AG08395 (cell line): ENCODE results near the gene DPEP3.

ENCODE experiments used
- DNase-seq: peaks from one replicate; pipeline ENCODE4 v3.0.0; 2012; ENCODE audit warnings: mixed read lengths, low spot score

DPEP3 gene

DNA sequence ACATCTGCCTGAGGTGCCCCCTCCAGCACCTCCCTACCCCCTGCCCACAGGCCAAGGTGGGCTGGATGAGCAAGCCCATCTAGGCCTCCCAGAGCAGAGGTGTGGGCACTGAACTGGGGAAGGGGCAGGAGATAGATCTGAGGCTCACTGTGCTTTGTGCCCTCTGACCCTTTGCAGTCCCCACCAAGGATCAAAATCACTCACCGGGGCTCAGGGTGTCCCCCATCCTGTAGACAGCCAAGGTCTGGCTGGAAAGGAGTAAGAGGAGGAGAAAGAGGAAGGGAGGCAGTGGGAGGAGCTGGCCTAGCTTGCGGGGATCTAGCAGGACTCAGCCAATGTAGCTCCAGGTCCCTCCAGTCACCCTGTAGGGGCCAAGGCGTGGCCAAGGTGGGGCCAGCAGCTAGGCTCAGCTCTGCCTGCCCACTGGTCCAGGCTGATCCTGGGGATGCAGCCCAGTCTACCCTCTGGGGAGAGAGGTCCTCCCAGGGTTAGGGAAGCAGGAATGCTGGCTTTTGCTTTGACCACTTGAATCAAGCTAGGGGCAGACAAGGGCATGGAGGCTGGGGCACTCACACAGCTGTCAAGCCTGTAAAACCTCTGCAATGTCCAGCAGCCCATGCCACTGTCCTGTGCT lies 13.6 kb downstream of the DPEP3 start:
- peak; percentile 80 for DNase-seq

DNA sequence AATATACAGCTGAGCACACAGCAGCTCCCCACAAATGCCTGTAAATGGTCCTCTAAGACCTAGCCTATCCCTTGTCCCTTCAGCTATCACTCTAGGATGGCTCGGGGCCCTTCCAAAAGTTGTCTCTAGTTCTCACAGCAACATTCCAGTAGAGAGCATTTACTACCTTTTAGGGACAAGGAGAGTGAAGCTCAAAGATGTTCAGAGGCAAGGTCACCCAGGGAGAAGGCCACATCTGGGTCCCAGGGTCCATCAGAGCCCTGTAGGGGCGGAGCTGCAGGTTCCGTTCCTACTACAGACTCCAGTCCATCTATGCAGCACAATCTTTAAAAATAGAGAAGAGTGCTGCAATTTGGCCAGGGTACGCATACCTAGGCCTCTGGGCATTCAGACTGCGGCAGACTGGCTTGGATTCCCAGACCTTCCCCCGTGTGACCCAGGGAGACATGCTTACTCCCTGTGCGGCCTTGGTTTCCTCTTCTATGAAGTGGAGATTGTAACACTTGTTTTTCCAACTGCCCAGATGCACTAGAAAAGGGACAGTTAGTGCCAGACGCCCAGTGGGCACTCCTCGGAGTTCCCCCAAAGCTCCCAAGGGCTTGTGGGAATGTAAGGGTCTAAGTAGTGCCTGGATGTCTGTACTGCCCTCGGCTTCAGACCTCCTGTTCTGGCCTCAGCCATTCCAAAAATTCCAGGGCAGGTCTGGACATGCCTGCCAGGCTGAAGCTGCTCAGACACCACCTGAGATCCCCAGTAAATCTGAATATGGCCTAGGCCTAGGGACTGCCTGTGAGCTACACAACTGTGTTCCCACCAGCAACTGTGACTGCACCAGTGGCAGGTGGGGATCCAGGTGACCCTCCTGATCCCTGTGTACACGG lies 14.4 kb downstream of the DPEP3 start:
- DNase-seq = no peak

DNA sequence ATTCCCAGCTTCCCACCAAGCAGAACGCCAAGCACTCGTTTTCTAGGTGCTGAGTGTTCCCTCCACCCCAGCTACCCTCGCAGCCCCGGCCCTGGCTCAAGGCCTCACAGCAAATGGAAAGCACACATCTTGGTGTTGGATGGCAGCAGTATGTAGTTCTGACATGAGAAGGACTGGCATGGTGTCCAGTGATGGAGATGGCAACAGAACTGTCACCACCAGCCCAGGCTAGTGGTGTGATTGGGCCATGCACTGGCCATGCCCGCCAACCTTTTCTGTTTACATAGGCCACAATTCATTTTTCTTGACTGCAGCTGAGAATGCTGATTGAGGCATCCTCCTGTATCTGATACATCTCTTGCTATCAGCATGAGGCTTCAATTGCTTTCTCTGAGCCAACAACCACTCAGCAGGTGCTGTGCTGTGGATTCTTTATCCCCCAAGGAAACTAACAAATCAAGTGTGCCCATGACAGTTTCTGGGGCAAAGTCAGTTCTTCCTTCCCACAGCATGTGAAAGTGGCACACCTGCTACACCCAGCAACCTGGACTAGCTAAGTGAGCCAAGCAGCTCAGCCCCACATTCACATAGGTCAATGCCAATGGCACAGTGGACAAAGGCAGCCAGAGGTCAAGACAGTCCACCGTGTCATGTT lies 15.7 kb downstream of the DPEP3 start:
- DNase-seq = no peak

DNA sequence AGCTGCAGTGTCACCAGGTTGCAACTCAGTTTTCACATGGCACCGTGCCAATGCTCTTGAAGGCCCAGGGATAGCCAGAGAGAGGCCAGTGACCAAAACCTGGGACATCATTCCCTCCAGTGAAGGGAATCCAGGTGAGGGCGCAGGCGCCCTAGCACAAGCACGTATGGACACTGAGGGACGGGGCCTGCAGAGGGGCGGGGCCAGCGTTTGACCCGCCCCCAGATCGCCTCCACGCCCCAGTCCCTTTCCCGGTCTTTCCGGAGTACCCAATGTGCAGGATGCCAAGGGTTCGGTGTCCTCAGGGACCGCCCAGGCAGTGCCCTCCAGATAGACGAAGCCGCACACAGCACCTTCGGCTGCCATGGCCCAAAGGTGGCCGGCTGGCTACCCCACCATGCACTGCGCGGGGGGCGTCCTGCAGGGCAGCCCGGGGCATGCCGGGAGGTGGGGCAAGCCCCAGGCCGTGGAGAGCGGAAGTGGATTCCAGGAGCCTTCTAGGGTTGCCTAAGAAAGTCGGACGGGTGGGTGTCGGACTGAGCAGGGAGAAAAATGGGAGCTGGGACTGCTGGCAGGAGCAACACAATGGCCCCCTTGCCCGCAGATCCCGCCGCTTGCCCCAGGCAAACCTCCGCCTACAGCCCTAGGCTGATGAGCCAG lies 16.5 kb downstream of the DPEP3 start:
- DNase-seq = no peak

DNA sequence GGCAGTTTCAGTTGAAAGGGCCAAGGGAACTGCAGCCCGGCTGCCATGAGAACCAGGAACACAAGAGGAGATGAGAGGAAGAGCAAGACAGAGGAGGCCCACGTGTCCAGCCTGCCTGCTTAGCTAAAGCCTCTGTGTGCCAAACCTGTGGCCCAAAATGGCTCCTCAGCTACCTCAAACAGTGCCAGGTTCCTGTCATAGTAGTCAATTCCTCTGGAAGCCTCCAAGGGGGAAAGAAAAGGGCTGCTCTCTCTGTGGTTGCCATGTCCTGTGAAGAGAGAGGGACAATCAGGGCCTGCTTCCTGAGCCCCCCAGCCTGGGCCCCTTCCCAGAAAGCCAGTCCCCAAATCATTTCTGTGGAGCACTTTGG lies 17.0 kb downstream of the DPEP3 start:
- DNase-seq = no peak

DNA sequence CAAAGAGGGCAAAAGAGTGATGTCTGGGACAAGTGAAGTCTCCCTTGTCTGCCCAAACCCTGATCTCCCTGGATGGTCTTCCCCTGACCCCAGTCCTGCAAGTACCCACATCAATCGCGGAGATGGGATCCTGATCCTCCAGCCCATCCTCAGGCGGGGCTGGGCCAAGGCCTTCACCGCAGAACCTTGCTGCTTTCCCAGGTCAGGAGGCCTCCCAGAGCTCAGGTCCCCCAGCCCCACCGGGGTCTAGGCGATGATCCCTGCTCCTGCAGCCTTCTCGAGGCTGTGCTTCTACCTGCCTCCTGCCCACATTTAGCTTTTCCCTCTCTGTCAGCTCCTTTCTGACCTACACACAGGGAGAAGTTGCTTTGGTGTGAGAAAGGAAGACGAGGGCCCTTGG lies 18.2 kb downstream of the DPEP3 start:
- DNase-seq = no peak

DNA sequence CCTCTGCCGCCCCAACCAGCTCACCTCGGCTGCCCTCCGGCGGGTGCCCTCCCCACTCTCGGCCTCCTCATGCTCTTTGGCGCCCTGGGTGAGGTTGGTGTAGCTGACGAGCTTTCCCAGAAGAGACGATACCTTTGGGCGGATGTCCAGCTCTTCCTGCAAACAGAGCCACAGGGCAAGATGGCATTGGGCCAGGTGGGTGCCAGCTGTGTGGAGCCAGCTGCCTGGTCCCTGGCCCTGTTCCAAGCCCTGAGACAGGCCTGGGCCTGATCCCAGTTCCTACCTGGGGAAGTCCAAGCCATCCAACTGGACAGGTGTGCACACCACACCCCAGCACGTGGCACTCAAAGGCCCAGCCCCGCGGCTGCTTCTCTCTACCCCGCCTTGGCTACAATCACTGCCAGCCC lies 18.7 kb downstream of the DPEP3 start:
- no peak for DNase-seq

DNA sequence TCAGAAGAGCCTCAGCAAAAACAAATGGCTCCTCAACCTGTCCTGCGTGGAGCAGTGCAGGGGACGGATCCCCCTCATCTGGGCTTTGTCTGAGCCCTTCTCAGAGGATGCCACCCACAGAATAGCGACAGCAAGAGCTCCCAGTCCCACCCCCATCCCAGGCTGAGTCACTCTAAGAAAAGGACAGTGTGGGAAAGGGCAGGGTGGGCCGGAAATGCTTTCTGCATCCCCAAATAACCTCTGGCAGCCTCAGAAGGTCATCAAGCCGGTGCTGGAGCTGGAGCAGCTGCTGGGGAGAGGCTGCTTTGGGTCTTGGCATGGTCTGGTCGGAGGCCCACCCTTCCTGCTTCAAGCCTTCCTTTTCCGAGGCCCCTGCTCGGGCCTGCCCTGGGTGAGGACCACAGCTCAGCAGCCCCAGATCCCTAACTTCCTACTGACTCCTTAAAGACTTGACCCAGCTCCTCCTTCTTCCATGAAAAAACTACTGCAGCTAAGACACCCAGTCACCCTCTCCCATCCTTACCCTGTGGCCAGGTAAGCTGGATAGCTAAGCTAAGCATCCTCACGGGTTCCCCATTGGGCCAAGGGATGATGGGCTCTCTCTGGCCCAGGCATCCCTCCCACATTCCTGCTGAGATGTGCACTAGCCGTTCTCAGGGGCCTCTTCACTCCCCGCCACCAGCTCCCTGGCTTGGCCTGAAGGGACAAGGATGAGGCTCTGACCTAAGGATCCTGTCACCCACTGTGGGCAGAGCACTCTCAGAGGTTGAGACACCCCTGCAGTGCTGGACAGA lies 20.6 kb downstream of the DPEP3 start:
- peak; percentile 90 for DNase-seq

DNA sequence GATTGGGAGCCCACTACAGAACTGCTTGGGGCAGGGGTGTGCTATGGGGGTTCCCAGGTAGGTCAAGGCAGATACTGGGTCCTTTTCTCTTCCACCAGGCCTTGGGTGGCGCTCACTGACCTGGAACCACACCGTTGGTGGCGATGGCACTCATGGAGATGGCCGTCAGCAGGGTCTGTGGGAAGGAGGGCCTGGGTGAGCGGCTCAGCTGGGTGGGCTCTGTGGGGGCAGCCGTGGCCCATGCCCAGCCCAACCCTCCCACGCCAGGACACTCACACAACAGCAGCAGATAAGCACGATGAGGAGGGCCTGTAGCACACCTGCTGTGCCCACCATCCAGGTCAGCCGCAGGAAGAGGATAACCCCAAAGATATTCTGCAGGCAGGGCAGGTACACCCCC lies 22.7 kb downstream of the DPEP3 start:
- DNase-seq = no peak

DNA sequence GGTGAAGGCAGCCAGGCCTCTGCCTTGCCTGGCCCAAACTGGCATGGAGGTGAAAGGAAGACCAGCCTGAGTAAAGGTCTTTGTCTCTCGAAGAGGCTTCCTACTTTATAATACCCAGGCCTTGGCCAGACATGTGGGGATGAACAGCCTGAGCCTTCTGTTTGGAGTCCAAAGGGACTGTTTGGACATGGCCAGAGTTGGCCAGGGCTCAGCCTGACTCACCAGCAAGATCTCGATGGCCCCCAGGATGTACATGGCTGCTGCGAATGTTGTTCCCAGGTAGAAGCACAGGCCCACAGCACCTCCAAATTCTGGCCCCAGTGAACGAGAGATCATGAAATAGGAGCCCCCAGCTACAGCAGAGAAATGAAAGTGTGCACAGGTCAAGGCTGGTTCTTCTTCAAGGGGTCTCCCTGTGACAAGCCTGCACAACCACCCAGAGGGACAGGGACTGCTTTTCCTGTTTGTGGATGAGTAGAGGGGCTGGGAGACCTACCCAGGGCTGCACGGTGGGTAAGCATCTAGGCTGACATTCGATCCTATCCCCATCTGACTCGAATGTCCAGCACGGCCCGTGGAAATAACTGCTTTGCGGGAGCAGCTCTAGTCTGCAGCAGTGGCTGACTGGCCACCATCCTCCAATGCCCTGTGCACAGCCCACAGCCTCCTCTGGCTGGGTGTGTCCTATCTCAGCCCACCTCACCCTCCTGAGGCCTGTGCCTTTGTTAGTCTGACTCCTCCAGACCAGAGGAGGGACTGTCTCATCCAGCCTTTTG lies 25.7 kb downstream of the DPEP3 start:
- no peak for DNase-seq

DNA sequence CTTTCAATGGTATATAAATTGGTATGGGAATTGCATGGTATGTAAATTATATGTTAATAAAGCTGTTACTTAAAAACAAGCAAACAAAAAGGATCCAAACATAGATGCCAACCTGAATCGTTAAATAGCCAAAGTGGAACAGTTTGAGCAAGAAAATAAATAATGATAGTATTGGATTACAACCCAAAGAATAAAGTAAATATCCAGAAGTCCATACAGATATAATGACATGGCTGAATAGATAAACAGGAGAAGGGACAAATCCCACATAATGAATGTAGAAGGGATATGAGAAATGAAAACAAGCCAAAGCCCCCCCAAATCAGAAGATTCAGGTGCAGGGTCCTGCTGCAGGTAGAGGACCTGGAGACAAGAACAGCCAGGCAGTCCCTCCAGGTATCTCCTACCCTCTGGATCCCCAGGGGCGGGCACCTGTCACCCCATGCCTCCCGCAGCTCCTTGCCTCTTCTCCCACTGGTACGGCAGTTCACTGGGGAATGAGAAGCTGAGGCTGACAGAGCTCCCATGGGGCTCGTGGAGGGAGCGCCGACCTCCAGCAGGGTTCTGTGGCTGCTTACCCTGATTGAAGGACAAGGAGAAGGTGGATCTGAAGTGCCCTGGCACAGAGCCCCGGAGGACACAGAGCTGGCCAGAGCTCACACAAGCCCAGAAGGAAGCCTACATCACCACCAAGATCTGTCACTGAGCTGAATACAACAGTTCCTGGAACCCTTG lies 26.5 kb downstream of the DPEP3 start:
- no peak for DNase-seq

DNA sequence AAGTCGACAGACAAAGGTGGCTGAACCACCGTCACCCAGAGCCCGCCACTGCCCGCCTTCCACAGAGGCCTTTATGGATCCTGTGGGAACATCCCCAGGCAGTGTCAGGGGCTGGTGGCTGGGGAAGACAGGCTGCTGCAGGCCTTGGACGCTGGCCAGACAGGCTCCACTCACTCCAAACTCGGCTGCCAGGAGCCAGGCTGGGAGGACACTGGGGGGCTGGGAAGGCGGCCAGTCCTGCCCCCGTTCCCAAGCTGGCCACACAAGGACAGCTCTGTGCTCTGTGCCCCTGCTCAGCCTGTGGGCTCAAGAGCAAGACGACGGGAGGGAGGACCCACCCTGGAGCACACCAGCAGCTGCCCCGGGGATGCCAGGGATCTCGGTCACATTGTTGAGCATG lies 28.8 kb downstream of the DPEP3 start:
- DNase-seq = no peak

DNA sequence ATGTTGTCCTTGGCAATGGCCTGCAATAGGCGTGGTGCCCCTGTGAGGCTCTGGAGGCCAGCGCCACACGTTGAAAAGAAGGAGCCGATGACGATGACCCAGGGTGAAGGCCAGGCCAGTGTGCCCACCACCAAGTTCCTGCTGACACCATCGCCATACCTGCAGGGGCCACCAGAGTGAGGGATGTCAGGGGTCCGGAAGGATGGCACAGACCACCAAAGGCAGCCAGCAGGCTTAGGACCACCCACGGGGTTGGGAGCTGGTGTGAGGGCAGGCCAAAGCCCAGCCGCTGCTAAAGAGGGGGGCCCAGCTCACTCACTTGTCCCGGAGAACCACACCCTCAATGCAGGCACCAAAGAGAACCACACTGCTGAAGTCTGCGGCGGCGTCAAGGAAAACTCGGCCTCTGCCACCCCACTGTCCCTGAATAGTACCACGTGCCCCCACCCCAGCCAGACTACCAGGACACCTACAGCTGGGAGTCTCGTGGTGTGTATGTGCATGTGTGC lies 29.9 kb downstream of the DPEP3 start:
- no peak for DNase-seq

DNA sequence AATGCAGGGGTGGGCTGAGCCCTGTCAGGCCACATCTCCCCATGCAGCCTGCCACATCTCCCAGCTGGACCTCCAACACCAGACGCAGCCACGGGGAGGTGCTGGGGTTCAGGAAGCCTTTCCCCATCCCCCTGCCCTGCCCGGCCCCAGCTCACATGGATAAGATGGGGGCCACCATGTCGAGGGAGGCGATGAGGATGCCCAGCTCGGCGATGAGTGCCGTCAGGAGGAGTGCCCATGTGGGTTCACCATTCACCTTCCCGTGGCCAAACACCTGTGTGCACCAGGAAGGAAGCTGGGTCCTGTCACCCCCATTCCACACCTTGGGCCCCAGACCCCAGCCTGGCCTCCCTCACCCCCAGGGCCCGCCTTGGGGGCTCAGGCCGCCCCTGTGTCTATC lies 30.7 kb downstream of the DPEP3 start:
- no peak for DNase-seq

DNA sequence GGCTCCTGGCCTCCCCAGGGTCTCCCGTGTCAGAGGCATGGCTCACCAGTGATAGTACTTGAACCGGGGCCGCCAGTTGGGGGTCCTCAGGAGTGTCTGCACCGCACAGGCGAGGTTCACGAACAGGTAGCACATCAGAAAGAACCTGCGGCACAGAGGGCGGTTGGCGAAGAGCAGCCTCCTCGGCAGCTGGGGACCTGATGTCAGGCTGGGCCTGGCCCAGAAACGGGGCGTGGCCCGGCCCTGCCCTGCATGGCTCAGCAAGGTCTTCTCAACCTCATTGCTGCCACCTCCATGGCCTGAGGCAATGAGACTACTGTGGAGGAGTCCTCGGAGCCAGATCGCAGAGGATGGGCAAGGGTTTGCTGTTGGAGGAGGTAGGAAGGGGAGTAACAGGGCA lies 32.3 kb downstream of the DPEP3 start:
- no peak for DNase-seq

DNA sequence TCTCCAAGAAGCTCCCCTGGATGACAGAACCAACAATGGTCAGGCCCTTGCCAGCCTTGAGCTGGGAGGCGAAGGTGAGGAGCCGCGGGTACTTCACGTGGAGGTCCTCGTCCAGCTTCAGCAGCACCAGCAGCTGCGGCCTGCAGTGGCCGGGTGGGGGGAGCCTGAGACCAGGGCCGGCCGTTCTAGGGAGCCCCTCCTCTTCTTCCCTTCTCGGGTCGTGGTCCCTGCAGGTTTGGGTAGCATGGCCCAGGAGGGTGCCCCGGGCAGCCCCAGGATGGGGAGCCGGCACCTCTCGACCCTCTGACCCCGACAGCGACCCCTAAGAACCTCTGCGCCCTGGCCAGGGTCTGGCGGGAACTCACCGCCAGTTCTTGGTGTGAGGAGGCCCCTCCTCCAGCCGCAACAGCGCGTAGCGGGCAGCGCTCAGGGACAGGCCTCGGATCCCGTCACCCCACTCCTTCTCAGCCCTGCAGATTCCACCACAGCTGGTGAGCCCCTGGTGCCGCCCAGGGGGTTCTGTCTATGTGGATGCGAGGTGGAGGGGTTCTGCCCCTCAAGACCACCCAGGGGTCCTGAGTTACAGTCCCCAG lies 33.2 kb downstream of the DPEP3 start:
- DNase-seq = no peak

DNA sequence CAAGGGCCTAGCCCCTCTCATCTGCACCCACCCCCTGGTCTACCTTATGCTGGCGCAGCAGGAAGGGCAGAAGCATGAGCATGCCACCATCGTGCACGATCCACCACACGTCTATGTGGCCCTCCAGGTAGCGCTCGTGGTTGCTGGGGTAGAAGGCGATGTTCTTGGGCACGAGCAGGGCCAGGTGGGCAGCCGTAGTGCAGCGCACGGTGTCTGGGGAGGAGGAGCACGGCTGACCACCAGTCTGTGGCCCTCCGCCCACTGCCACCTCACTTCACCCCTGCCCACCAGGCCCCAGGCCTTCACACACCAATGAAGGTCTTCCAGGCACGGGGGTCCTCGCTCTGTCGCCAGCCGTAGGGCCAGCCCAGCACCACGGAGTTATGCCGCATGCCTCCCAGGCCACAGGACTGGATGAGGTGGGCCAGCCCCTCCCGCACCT lies 34.1 kb downstream of the DPEP3 start:
- DNase-seq = no peak

DNA sequence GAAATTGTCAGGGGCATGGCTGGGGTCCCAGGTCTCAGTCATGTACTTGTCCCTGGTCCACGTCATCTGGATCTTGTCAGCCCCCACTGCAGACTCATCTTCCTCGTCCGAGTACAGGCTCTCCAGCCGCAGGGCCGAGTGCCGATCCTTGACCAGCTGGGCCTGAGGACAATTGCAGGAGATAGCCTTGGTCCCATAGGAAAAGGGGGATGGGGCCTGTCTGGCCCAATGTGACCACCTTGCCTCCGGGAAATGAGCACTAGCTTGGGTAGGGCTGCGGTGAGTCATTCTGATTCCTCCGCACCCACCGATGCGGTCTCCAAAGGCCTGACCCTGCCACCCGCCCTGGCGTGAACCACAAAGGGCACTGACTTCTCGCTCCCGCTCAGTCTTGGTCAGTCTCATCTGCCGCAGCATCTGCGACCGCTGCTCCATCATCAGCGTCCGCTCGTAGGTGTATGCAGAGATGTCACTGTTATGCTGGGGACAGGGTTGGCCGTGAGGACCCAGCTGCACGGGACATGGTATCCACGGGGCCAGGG lies 34.8 kb downstream of the DPEP3 start:
- DNase-seq = no peak

DNA sequence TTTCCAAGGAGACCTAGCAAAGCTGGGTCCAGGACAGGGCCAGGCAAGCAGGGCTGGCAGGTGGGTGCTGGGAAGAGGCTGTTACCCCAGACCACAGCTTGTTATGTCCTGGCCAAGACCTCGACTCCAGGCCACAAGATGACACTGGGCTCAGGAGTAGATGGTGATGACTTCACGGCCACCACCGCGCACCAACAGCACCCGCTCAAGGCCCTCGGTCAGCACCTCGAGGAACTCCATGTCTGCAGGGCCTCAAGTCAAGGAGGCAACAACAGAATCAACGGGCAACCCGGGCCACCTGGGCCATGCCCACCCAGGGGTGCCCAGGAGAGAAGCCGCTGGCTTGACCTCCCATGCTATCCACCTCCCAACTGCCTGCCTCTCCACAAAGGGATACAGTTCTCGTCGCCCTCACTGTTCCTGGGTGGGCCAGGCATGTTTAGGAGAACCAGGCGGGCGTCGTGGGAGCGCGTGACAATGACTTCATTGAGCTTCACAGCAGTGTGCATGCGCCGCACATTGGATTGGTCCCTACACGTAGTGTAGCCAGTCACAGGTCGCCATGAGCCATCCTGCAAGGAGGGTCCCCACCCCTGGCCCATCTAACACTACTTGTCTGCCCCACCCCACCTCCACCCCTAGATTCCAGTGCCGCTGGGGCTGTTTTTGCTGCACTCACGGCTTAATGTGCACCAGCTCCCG lies 35.5 kb downstream of the DPEP3 start:
- DNase-seq = no peak
